Measurements from ENCODE around the gene MCCC1. TPM values are rescaled to one million over a fixed set of nuclear protein-coding genes. Genes with fewer than 3 reads are reported as not detected.
"Not testable (repeated sequence)": the region's sequence is repeated elsewhere in the genome, so short reads cannot be mapped to it uniquely, and the experiment has no call there.

The MCCC1 gene
- total RNA-seq, 2 experiments from 2014 or later: 23.5 to 27.5 TPM

- ChIA-PET POLR2A (no interaction called here), CTCF (no interaction called here)
- Mint-ChIP-seq H3K4me1 (no peaks in the 10 kb centered on the region), H3K36me3 (ENCODE audit: low read depth) (peaks cover 28% of the 10 kb centered on the region), H3K4me3 (no peak overlapping the region), H3K27ac (no peak overlapping the region), H3K27me3 (no peaks in the 10 kb centered on the region), H3K9me3 (no peaks in the 10 kb centered on the region)
- no peak for DNase-seq
Measured at GRCh38 chr3:183022936-183023516, 76.3 kb downstream of the MCCC1 start.

- no peak for DNase-seq
- Mint-ChIP-seq H3K36me3 (ENCODE audit: low read depth) (peaks cover 33% of the 10 kb centered on the region), H3K4me1 (no peaks in the 10 kb centered on the region), H3K27ac (no peak overlapping the region), H3K27me3 (no peaks in the 10 kb centered on the region), H3K9me3 (no peaks in the 10 kb centered on the region), H3K4me3 (no peak overlapping the region)
- ChIA-PET CTCF (no interaction called here), POLR2A (no interaction called here)
Measured at GRCh38 chr3:183018421-183019192, 80.7 kb downstream of the MCCC1 start.

- DNase-seq: no peak
- ChIA-PET CTCF (no interaction called here), POLR2A (no interaction called here)
- Mint-ChIP-seq H3K36me3 (ENCODE audit: low read depth) (peaks cover 21% of the 10 kb centered on the region), H3K27me3 (no peaks in the 10 kb centered on the region), H3K9me3 (no peaks in the 10 kb centered on the region), H3K27ac (no peak overlapping the region), H3K4me3 (no peak overlapping the region), H3K4me1 (no peaks in the 10 kb centered on the region)
Measured at GRCh38 chr3:183015185-183015584, 84.1 kb downstream of the MCCC1 start.

GRCh38 chr3:183013856-183014255 lies 85.4 kb downstream of the MCCC1 start:
- POLR2A ChIA-PET: no interaction called here

GRCh38 chr3:183013074-183013473 lies 86.2 kb downstream of the MCCC1 start:
- Mint-ChIP-seq H3K4me1 (no peaks in the 10 kb centered on the region), H3K9me3 (no peaks in the 10 kb centered on the region), H3K27ac (no peak overlapping the region), H3K36me3 (ENCODE audit: low read depth) (peaks cover 9% of the 10 kb centered on the region), H3K4me3 (no peak overlapping the region), H3K27me3 (no peaks in the 10 kb centered on the region)
- POLR2A ChIA-PET: no interaction called here
- no peak for DNase-seq
- CTCF ChIA-PET: no interaction called here

More at GRCh38 chr3:183013856-183014255, 85.4 kb downstream of the MCCC1 start:
- H3K36me3 Mint-ChIP-seq (ENCODE audit: low read depth): peaks cover 13% of the 10 kb centered on the region
- H3K4me1 Mint-ChIP-seq: no peaks in the 10 kb centered on the region
- no peaks in the 10 kb centered on the region for H3K9me3 Mint-ChIP-seq
- H3K4me3 Mint-ChIP-seq: no peak overlapping the region
- no peak for DNase-seq
- CTCF ChIA-PET: no interaction called here
- no peaks in the 10 kb centered on the region for H3K27me3 Mint-ChIP-seq
- H3K27ac Mint-ChIP-seq: no peak overlapping the region

GRCh38 chr3:183008800-183009199 lies 90.5 kb downstream of the MCCC1 start:
- ChIA-PET POLR2A (no interaction called here), CTCF (no interaction called here)
- Mint-ChIP-seq H3K4me3 (no peak overlapping the region), H3K27ac (no peak overlapping the region), H3K4me1 (no peaks in the 10 kb centered on the region), H3K9me3 (no peaks in the 10 kb centered on the region), H3K36me3 (ENCODE audit: low read depth) (no peaks in the 10 kb centered on the region), H3K27me3 (no peaks in the 10 kb centered on the region)
- no peak for DNase-seq

- no peak overlapping the region for H3K27ac Mint-ChIP-seq
- ChIA-PET CTCF (no interaction called here), POLR2A (no interaction called here)
- no peak for DNase-seq
- no peaks in the 10 kb centered on the region for H3K27me3 Mint-ChIP-seq
- no peaks in the 10 kb centered on the region for H3K9me3 Mint-ChIP-seq
- no peak overlapping the region for H3K4me3 Mint-ChIP-seq
- no peaks in the 10 kb centered on the region for H3K36me3 Mint-ChIP-seq (ENCODE audit: low read depth)
- H3K4me1 Mint-ChIP-seq: no peaks in the 10 kb centered on the region
Measured at GRCh38 chr3:183008303-183008702, 91.0 kb downstream of the MCCC1 start.

GRCh38 chr3:183006396-183007002 lies 92.8 kb downstream of the MCCC1 start:
- Mint-ChIP-seq H3K4me3 (no peak overlapping the region), H3K9me3 (no peaks in the 10 kb centered on the region), H3K36me3 (ENCODE audit: low read depth) (no peaks in the 10 kb centered on the region), H3K27me3 (no peaks in the 10 kb centered on the region), H3K4me1 (no peaks in the 10 kb centered on the region), H3K27ac (no peak overlapping the region)
- ChIA-PET CTCF (no interaction called here), POLR2A (no interaction called here)
- DNase-seq: no peak

- CTCF ChIA-PET: no interaction called here
- Mint-ChIP-seq H3K4me1 (no peaks in the 10 kb centered on the region), H3K9me3 (no peaks in the 10 kb centered on the region), H3K4me3 (no peak overlapping the region), H3K36me3 (ENCODE audit: low read depth) (no peaks in the 10 kb centered on the region), H3K27ac (no peak overlapping the region), H3K27me3 (peaks cover 8% of the 10 kb centered on the region)
- POLR2A ChIA-PET: no interaction called here
- DNase-seq: no peak
Measured at GRCh38 chr3:182999767-183000166, 99.5 kb downstream of the MCCC1 start.

GRCh38 chr3:182993486-182994201 lies 105.7 kb downstream of the MCCC1 start:
- H3K9me3 Mint-ChIP-seq; H3K27ac Mint-ChIP-seq; POLR2A ChIA-PET; CTCF ChIA-PET; H3K4me3 Mint-ChIP-seq; H3K4me1 Mint-ChIP-seq; H3K27me3 Mint-ChIP-seq; H3K36me3 Mint-ChIP-seq (ENCODE audit: low read depth); DNase-seq: not testable (repeated sequence)

- Mint-ChIP-seq H3K27me3 (no peaks in the 10 kb centered on the region), H3K4me1 (no peaks in the 10 kb centered on the region), H3K4me3 (no peak overlapping the region), H3K36me3 (ENCODE audit: low read depth) (no peaks in the 10 kb centered on the region), H3K27ac (no peak overlapping the region), H3K9me3 (no peaks in the 10 kb centered on the region)
- DNase-seq: no peak
- ChIA-PET POLR2A (interaction anchor here (1.2 kb wide), 1 partner anchor 8 kb away, joined by 3 read pairs; no protein-coding TSS in a partner anchor), CTCF (interaction anchor here (1.2 kb wide), 1 partner anchor 46 kb away, joined by 3 read pairs; no protein-coding TSS in a partner anchor)
Measured at GRCh38 chr3:182989566-182989965, 109.7 kb downstream of the MCCC1 start.

GRCh38 chr3:182986021-182986420 lies 113.3 kb downstream of the MCCC1 start:
- no peak overlapping the region for H3K27ac Mint-ChIP-seq
- no peaks in the 10 kb centered on the region for H3K27me3 Mint-ChIP-seq
- H3K4me1 Mint-ChIP-seq: peaks cover 4% of the 10 kb centered on the region
- no peaks in the 10 kb centered on the region for H3K36me3 Mint-ChIP-seq (ENCODE audit: low read depth)
- DNase-seq: no peak
- no peak overlapping the region for H3K4me3 Mint-ChIP-seq
- no peaks in the 10 kb centered on the region for H3K9me3 Mint-ChIP-seq
- CTCF ChIA-PET: no interaction called here
- POLR2A ChIA-PET: no interaction called here

GRCh38 chr3:182983876-182984275 lies 115.4 kb downstream of the MCCC1 start:
- Mint-ChIP-seq H3K36me3 (ENCODE audit: low read depth) (no peaks in the 10 kb centered on the region), H3K27me3 (no peaks in the 10 kb centered on the region), H3K9me3 (no peaks in the 10 kb centered on the region), H3K27ac (no peak overlapping the region), H3K4me3 (no peak overlapping the region), H3K4me1 (peaks cover 14% of the 10 kb centered on the region)
- no peak for DNase-seq
- ChIA-PET CTCF (interaction anchor here (1.0 kb wide), 1 partner anchor 74 kb away, joined by 3 read pairs; no protein-coding TSS in a partner anchor), POLR2A (no interaction called here)

All from activated CD4-positive, alpha-beta memory T cell treated with anti-CD3 and anti-CD28 coated beads, Interleukin-2, amount 10 ng/mL, durations not matched to agents 7 days and 5 days (primary cell).